Psoas muscle (tissue), 8 donors: ENCODE data around the gene DENND1A. TPM values are rescaled to one million over a fixed set of nuclear protein-coding genes. Genes with fewer than 3 reads are reported as not detected.
A peak's percentile ranks its signal among the peaks of the same experiment; 100 is the strongest.
"Not testable (repeated sequence)": the region's sequence is repeated elsewhere in the genome, so short reads cannot be mapped to it uniquely, and the experiment has no call there.

Experiments
- ATAC-seq, 4 donors: fragments of 200-7000 bp; cut with Tn5 transposase; one replicate each; pipeline ENCODE4 v1.9.1; 2020; ENCODE audit warnings: moderate library complexity in 3 of 4, mild to moderate bottlenecking in 2 of 4
- DNase-seq, 2 donors: peaks; one replicate each; pipeline ENCODE4 v3.0.0-alpha.2; 2020
- H3K27ac ChIP-seq: fragments of 200-600 bp; one replicate; pipeline ENCODE4 v1.8.0; 2022
- H3K27me3 ChIP-seq, 3 donors: fragments of 200-600 bp in 1 of 3; one replicate each; pipeline versions ENCODE4 v1.6.1 to v1.8.0; 2013 to 2022; ENCODE audit warnings: low read length in 2 of 3, mild to moderate bottlenecking in 2 of 3, moderate library complexity in 1 of 3; ENCODE audit not compliant: insufficient read depth in 3 of 3
- H3K36me3 ChIP-seq, 2 donors: fragments of 200-600 bp in 1 of 2; one replicate each; pipeline versions ENCODE4 v1.6.1 to v1.8.0; 2013 to 2022; ENCODE audit warnings: low read depth in 1 of 2, mild to moderate bottlenecking in 1 of 2, moderate library complexity in 1 of 2; ENCODE audit not compliant: insufficient read depth in 1 of 2
- H3K4me1 ChIP-seq: fragments of 200-600 bp; one replicate; pipeline ENCODE4 v1.8.0; 2022
- H3K4me3 ChIP-seq: fragments of 200-600 bp; one replicate; pipeline ENCODE4 v1.8.0; 2022; ENCODE audit warnings: mild to moderate bottlenecking
- H3K9me3 ChIP-seq: fragments of 200-600 bp; one replicate; pipeline ENCODE4 v1.8.0; 2022
- CTCF ChIP-seq: fragments of 200-600 bp; IDR thresholded peaks from one replicate; pipeline ENCODE4 v1.8.0; 2022; ENCODE audit warnings: antibody characterized with exemption
- WGBS, 3 donors: extraction: QIAGEN DNeasy Blood & Tissue Kit; methylation state at CpG; one replicate each; pipeline versions ENCODE4 v1.1.6 to v1.1.7; 2013; 5-methylcytosine and 5-hydroxymethylcytosine counted together
- intact Hi-C, 2 donors: fragments of 100-400 bp; cut with DNase I; formaldehyde crosslinking; loops; one replicate each; pipeline versions ENCODE4 v1.11.0 to v1.14.2; 2022
- polyA plus RNA-seq, 3 donors: library from polyadenylated mRNA; stranded (reverse); fragments of 200-250 nt; gene quantifications; one replicate each; pipeline ENCODE4 v1.2.3, GENCODE V29; 2013
- total RNA-seq, 4 donors: library from RNA; stranded (reverse); fragmentation: NEBNext Ultra II Directional in 2 of 4; extraction: Animal tissue kit (Norgen Biotek cat#: 25700) in 2 of 4; gene quantifications; one replicate each; pipeline versions ENCODE4 v1.2.1 to v1.2.4, GENCODE V29; 2021 to 2023
- donor health status: healthy with polysubstance abuse.
- donor health status: DM: no; HTN: no; CAD: no; lungs with moderate emphysema.
- donor health status: Bipolar disorder and iron deficiency.
- donor health status: healthy.
- donor health status: DM: yes; HTN: yes; CAD: no.
- donor health status: DM: no; HTN: no; CAD: no.
- donor health status: DM: no; HTN: no; CAD: no.
- donor health status: DM: yes; HTN: yes; CAD: no.

Gene DENND1A
- total and polyA plus RNA-seq, 7 donors = 6.1 to 17.3 (median 13.9) TPM

DNA sequence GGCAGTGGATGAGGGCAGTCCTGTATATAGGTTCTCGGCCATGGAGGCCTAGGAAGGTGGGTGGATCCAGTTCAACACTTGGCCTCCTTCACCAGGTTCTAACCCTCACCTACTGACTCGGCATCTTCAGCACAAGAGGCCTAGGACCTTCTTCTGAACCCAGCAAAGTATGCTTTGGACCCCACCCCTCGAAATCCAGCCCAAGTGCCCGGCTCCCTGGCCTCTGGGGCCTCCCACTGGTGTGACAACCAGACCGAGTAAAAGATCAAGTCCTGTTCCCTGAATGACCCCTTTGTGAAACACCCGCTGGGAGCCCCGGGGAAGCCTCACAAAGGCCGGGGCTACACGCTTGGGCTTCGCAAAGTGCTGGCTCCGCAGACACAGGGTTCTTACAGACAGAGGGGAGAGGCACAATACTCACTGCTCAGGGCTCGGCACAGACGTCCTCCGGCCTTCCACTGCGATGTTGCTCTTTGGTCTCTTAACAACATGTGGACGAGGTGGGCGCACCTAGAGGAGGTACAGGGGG lies 526.9 kb downstream of the DENND1A start:
- ATAC-seq = no peak
- intact Hi-C loops = loop anchor here in 1 of 2 donors (5.0 kb wide), 1 partner anchor 639 kb away; no protein-coding TSS in a partner anchor
- WGBS, 3 donors = 91 to 96% (median 93%) methylated on average over 17 of the region's 17 CpGs

GRCh38 chr9:123401879-123402513 lies 527.9 kb downstream of the DENND1A start:
- Histone ChIP-seq H3K36me3 (no peaks in the 10 kb centered on the region), H3K4me3 (no peak overlapping the region), H3K4me1 (no peaks in the 10 kb centered on the region), H3K9me3 (no peaks in the 10 kb centered on the region), H3K27me3 (no peaks in the 10 kb centered on the region), H3K27ac (no peak overlapping the region)
- intact Hi-C loops = loop anchor here in 1 of 2 donors (5.0 kb wide), 1 partner anchor 640 kb away; no protein-coding TSS in a partner anchor
- DNase-seq = no peak
- 54 to 69% (median 60%) methylated on average over 9 of the region's 9 CpGs for WGBS, 3 donors
- peak; percentile 46 to 68 (median 65) for ATAC-seq
- TF ChIP-seq CTCF = peak; percentile 64

More for the DNA sequence above, 526.9 kb downstream of the DENND1A start:
- DNase-seq = no peak
- TF ChIP-seq CTCF = no peak
- H3K4me1 ChIP-seq = no peaks in the 10 kb centered on the region
- H3K27me3 ChIP-seq = no peaks in the 10 kb centered on the region
- H3K9me3 ChIP-seq = no peaks in the 10 kb centered on the region
- H3K27ac ChIP-seq = no peak overlapping the region
- H3K4me3 ChIP-seq = no peak overlapping the region
- H3K36me3 ChIP-seq = no peaks in the 10 kb centered on the region

DNA sequence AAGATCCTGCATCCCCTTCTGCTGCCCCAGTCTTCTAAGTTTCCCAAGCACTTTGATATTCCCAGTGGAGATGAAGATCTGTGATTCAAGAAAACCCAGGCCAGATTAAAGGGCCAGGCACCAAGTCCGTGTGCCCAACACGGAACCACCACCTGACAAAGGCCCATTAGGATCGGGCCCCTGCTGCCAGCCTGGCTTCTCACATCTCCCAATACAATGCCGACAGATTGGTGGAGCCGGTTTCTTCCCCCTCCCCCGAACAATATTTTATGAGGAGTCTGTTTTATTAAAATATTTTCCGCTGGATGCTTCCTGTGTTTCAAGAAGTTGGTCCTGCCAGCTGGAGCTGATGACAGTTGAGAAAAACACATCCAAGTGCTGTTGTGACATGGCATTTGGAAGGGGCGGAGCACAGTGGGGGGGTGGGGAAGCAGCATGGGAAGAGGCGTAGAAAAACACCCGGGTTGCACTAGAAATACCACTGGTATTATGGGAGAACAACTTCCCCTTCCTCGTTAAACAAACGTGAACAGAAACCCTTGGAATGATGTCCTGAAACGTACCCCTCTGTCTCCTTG lies 528.9 kb downstream of the DENND1A start:
- H3K27ac ChIP-seq = no peak overlapping the region
- H3K4me1 ChIP-seq = no peaks in the 10 kb centered on the region
- H3K9me3 ChIP-seq = no peaks in the 10 kb centered on the region
- DNase-seq = no peak
- WGBS, 3 donors = 73 to 76% (median 75%) methylated on average over 13 of the region's 13 CpGs
- intact Hi-C loops = loop anchor here in 1 of 2 donors (5.0 kb wide), 1 partner anchor 641 kb away; no protein-coding TSS in a partner anchor
- no peak overlapping the region for H3K4me3 ChIP-seq
- H3K36me3 ChIP-seq = no peaks in the 10 kb centered on the region
- no peaks in the 10 kb centered on the region for H3K27me3 ChIP-seq
- no peak for ATAC-seq
- TF ChIP-seq CTCF = no peak

GRCh38 chr9:123399803-123400378 lies 530.0 kb downstream of the DENND1A start:
- no peak for DNase-seq
- intact Hi-C loops = loop anchor here in 1 of 2 donors (5.0 kb wide), 1 partner anchor 642 kb away; no protein-coding TSS in a partner anchor

DNA sequence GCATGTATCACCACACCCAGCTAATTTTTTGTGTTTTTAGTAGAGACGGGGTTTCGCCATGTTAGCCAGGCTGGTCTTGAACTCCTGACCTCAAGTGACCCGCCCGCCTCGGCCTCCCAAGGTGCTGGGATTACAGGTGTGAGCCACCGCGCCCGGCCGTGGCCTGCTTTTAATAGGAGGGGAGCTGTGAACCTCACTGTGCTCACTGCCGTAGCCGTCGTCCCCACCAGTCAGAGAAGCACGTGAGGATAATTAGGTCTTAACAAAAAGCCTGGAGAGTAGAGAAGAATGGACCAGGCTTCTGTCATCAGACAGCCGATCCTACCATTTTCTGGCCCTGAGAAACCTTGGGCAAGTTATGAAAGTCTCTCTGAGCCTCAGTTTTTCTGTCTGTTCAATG lies 531.0 kb downstream of the DENND1A start:
- H3K9me3 ChIP-seq, intact Hi-C loops, H3K36me3 ChIP-seq, ATAC-seq, DNase-seq, H3K27me3 ChIP-seq, H3K4me3 ChIP-seq, H3K4me1 ChIP-seq, H3K27ac ChIP-seq: not testable (repeated sequence)
- WGBS, 3 donors = 92 to 97% (median 95%) methylated on average over 14 of the region's 14 CpGs

More at GRCh38 chr9:123399803-123400378, 530.0 kb downstream of the DENND1A start:
- Histone ChIP-seq H3K27ac (no peak overlapping the region), H3K4me3 (no peak overlapping the region), H3K9me3 (no peaks in the 10 kb centered on the region), H3K27me3 (no peaks in the 10 kb centered on the region), H3K4me1 (no peaks in the 10 kb centered on the region), H3K36me3 (no peaks in the 10 kb centered on the region)
- ATAC-seq = no peak
- 80 to 82% (median 80%) methylated on average over 11 of the region's 11 CpGs for WGBS, 3 donors
- TF ChIP-seq CTCF = peak; percentile 10
